Liver (tissue), 9 donors: ENCODE data around the gene PRRT2. TPM values are rescaled to one million over a fixed set of nuclear protein-coding genes. Genes with fewer than 3 reads are reported as not detected.

ENCODE experiments used
- DNase-seq: peaks from one replicate; pipeline ENCODE4 v3.0.0-alpha.2; 2017; ENCODE audit warnings: low spot score
- H3K27ac ChIP-seq, 2 donors: one replicate each; pipeline ENCODE4 v1.7.0; 2013; ENCODE audit warnings: inconsistent platforms in 2 of 2, low read length in 2 of 2, control low read depth in 1 of 2, low read depth in 1 of 2, mild to moderate bottlenecking in 1 of 2
- H3K27me3 ChIP-seq, 4 donors: one replicate each; pipeline versions ENCODE4 v1.6.1 to v1.7.0; 2013; ENCODE audit warnings: low read length in 3 of 4, inconsistent platforms in 1 of 4, mild to moderate bottlenecking in 1 of 4, moderate library complexity in 1 of 4; ENCODE audit not compliant: control insufficient read depth in 4 of 4, insufficient read depth in 4 of 4
- H3K36me3 ChIP-seq, 4 donors: one replicate each; pipeline versions ENCODE4 v1.6.1 to v1.7.0; 2013; ENCODE audit warnings: low read length in 3 of 4, mild to moderate bottlenecking in 3 of 4, low read depth in 1 of 4, moderate library complexity in 1 of 4; ENCODE audit not compliant: control insufficient read depth in 4 of 4, insufficient read depth in 3 of 4
- H3K4me1 ChIP-seq, 4 donors: one replicate each; pipeline versions ENCODE4 v1.6.1 to v1.7.0; 2013; ENCODE audit warnings: low read length in 3 of 4, mild to moderate bottlenecking in 3 of 4, moderate library complexity in 1 of 4; ENCODE audit not compliant: control insufficient read depth in 4 of 4, insufficient read depth in 4 of 4
- H3K4me3 ChIP-seq, 3 donors: one replicate each; pipeline versions ENCODE4 v1.6.1 to v1.7.0; 2013; ENCODE audit warnings: low read length in 3 of 3, control low read depth in 1 of 3, low read depth in 1 of 3, mild to moderate bottlenecking in 1 of 3
- H3K9ac ChIP-seq, 2 donors: one replicate each; pipeline ENCODE4 v1.7.0; 2013; ENCODE audit warnings: low read length in 2 of 2, mild to moderate bottlenecking in 2 of 2, moderate library complexity in 2 of 2, control low read depth in 1 of 2, low read depth in 1 of 2
- H3K9me3 ChIP-seq, 4 donors: one replicate each; pipeline versions ENCODE4 v1.6.1 to v1.7.0; 2013; ENCODE audit warnings: low read length in 3 of 4; ENCODE audit not compliant: control insufficient read depth in 4 of 4
- ATF3 ChIP-seq: IDR thresholded peaks from 2 replicates; pipeline ENCODE4 v1.6.1; 2016; ENCODE audit warnings: antibody characterized with exemption
- CTCF ChIP-seq: fragments of 150-350 bp; IDR thresholded peaks from 2 replicates; pipeline ENCODE4 v1.5.1; 2017; ENCODE audit warnings: improper control_type of control experiment, low read depth, low read length; ENCODE audit not compliant: missing input control
- EGR1 ChIP-seq, 2 donors: IDR thresholded peaks; 2 replicates each; pipeline ENCODE4 v1.6.1; 2016 to 2018; ENCODE audit warnings: antibody characterized with exemption in 2 of 2, low read depth in 2 of 2
- FOXA1 ChIP-seq: IDR thresholded peaks from 2 replicates; pipeline ENCODE4 v1.6.1; 2016; ENCODE audit warnings: antibody characterized with exemption
- FOXA2 ChIP-seq: IDR thresholded peaks from 2 replicates; pipeline ENCODE4 v1.6.1; 2016; ENCODE audit warnings: antibody characterized with exemption
- HNF4A ChIP-seq, 2 donors: conservative IDR thresholded peaks; 2 replicates each; pipeline ENCODE4 v1.6.1; 2016; ENCODE audit warnings: antibody characterized with exemption in 2 of 2, mild to moderate bottlenecking in 2 of 2
- HNF4G ChIP-seq: IDR thresholded peaks from 2 replicates; pipeline ENCODE4 v1.6.1; 2016; ENCODE audit warnings: antibody characterized with exemption
- JUND ChIP-seq, 2 donors: IDR thresholded peaks; 2 replicates each; pipeline ENCODE4 v1.6.1; 2016; ENCODE audit warnings: antibody characterized with exemption in 2 of 2
- NR2F2 ChIP-seq: IDR thresholded peaks from 2 replicates; pipeline ENCODE4 v1.6.1; 2016; ENCODE audit warnings: antibody characterized with exemption
- RAD21 ChIP-seq, 2 donors: IDR thresholded peaks; 2 replicates each; pipeline ENCODE4 v1.6.1; 2016; ENCODE audit warnings: antibody characterized with exemption in 2 of 2, mild to moderate bottlenecking in 2 of 2
- REST ChIP-seq: IDR thresholded peaks from 2 replicates; pipeline ENCODE4 v1.6.1; 2016; ENCODE audit warnings: antibody characterized with exemption, mild to moderate bottlenecking
- RXRA ChIP-seq, 2 donors: IDR thresholded peaks; 2 replicates each; pipeline ENCODE4 v1.6.1; 2017 to 2018; ENCODE audit warnings: antibody characterized with exemption in 2 of 2, mild to moderate bottlenecking in 1 of 2
- SP1 ChIP-seq: IDR thresholded peaks from 2 replicates; pipeline ENCODE4 v1.6.1; 2018; ENCODE audit warnings: antibody characterized with exemption, mild to moderate bottlenecking
- TAF1 ChIP-seq: conservative IDR thresholded peaks from 2 replicates; pipeline ENCODE4 v1.6.1; 2016; ENCODE audit warnings: antibody characterized with exemption, mild to moderate bottlenecking
- YY1 ChIP-seq: IDR thresholded peaks from 2 replicates; pipeline ENCODE4 v1.6.1; 2016; ENCODE audit warnings: antibody characterized with exemption, mild to moderate bottlenecking
- ZBTB33 ChIP-seq: IDR thresholded peaks from 2 replicates; pipeline ENCODE4 v1.6.1; 2016; ENCODE audit warnings: antibody characterized with exemption
- WGBS: extraction: QIAGEN DNeasy Blood & Tissue Kit; methylation state at CpG from one replicate; pipeline ENCODE4 v1.1.7; 2013; 5-methylcytosine and 5-hydroxymethylcytosine counted together
- polyA plus RNA-seq, 2 donors: library from polyadenylated mRNA; stranded (reverse) in 1 of 2; unstranded in 1 of 2; fragments of 200-250 nt in 1 of 2; fragments of >200 nt in 1 of 2; fragmentation: Nextera tagmentation in 1 of 2; extraction: Ambion mirVana in 1 of 2; gene quantifications; one replicate each; pipeline versions ENCODE4 v1.2.1 to v1.2.3, GENCODE V29; 2013 to 2015
- total RNA-seq, 2 donors: library from RNA; depleted of rRNA; stranded (reverse); fragments of >200 nt; gene quantifications; one replicate each; pipeline ENCODE4 v1.2.3, GENCODE V29; 2014
- donor health status: healthy.
- donor health status: healthy.
- donor health status: healthy.
- donor health status: healthy.
- donor health status: healthy.

PRRT2 gene
- total and polyA plus RNA-seq, 4 donors, result 0.09 to 0.59 (median 0.22) TPM

- no peak overlapping the region for H3K27ac ChIP-seq
These were observed 17.7 kb upstream of the PRRT2 start for GRCh38 chr16:29794231-29794710.

More at GRCh38 chr16:29794231-29794710, 17.7 kb upstream of the PRRT2 start:
- no peaks in the 10 kb centered on the region for H3K27me3 ChIP-seq
- 98% methylated on average over 3 of the region's 3 CpGs for WGBS
- no peak overlapping the region for H3K4me3 ChIP-seq
- DNase-seq, result no peak
- TF ChIP-seq EGR1 (IDR thresholded peaks at IDR 0.05; ENCODE audit: low read depth in 2 of 2), result no peak
- no peak for TF ChIP-seq FOXA1
- no peak for TF ChIP-seq REST
- TF ChIP-seq SP1, result no peak
- TF ChIP-seq TAF1, result no peak
- no peak for TF ChIP-seq RXRA (IDR thresholded peaks at IDR 0.05)
- no peak for TF ChIP-seq ATF3
- no peak for TF ChIP-seq CTCF
- no peak for TF ChIP-seq JUND (IDR thresholded peaks at IDR 0.05)
- no peak for TF ChIP-seq NR2F2
- no peak for TF ChIP-seq FOXA2
- TF ChIP-seq ZBTB33, result no peak
- no peak for TF ChIP-seq HNF4A (conservative IDR thresholded peaks at IDR 0.05)
- no peak for TF ChIP-seq HNF4G
- no peak for TF ChIP-seq YY1
- no peak for TF ChIP-seq RAD21 (IDR thresholded peaks at IDR 0.05)
- peaks cover 0 to 17% (median 5%) of the 10 kb centered on the region in 4 donors for H3K36me3 ChIP-seq
- H3K9ac ChIP-seq, result no peak overlapping the region
- no peaks in the 10 kb centered on the region for H3K9me3 ChIP-seq
- H3K4me1 ChIP-seq, result peaks cover 3 to 22% (median 12%) of the 10 kb centered on the region in 4 donors
